NCI-H82 treated with DMSO at 0.1 percent for 48 hours (cell line): ENCODE measurements around the gene IER3IP1.
"Not testable (repeated sequence)": the region's sequence is repeated elsewhere in the genome, so short reads cannot be mapped to it uniquely, and the experiment has no call there.

Source experiments
- DNase-seq: peaks from one replicate; lab custom pipeline; 2025; ENCODE audit not compliant: unreplicated experiment; lab: John Stamatoyannopoulos, UW

IER3IP1 gene

DNA sequence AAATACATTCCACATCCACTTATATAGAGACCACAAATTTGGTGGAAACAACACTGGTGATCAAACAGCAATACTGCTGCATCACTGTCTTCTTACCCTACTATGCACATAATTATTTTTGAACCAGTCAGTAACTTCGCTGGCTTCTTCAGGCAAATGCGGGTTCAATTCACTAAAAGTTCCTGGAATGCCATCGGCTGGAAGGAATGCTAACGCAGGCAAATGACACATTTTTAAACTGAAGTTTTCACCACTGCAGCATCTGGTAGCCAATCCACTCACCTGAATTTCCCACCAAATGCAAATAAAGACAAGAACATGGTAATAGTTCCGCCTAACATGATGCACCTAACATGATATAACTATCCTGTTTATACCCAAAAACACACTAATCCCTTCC, 15.9 kb downstream of the IER3IP1 start:
- no peak for DNase-seq

- DNase-seq, result not testable (repeated sequence)
Observed at GRCh38 chr18:47158404-47158803, 17.8 kb downstream of the IER3IP1 start.

DNA sequence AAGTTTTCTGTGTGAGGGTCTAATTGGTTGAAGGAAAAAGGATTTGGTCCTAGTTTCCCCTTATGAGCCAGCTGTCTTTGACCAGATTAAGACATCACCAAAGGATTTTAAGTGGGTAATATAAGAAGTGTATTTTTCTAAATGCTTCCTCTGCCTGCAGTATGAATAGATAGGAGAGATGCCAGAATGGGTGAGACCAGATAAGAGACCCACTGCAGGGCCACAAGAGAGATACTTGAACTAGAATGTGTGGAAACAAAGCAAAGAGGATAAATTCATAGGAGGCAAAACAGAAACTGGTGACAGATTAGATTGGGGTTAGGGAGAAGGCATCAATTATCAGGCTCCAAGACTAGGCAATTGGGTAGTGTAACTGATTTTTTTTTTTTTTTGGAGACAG, 24.7 kb downstream of the IER3IP1 start:
- DNase-seq, result no peak

DNA sequence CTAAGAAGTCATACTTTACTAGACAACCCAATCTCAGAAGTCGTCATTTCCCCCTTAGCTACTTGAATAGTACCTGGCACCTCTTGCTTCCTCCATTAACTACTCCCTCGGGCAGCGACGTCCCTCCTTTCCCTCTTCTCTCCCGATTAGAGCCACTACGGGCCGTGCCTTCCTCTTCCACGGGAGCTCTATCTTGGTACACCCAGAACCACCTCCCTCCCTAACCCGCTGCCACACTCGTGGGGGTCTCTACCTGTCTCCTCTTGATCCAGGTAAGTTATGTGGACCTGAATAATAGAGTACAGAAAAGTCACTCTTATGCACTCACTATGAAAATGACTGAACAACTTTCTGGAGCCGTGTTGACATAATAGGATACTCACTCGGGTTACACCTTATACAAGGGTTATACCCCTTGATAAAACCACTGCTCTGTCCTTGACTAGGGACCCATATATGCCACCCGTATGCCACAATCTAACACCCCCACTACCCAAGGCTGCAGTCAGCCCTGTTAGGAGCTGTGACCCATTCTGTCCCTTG, 25.3 kb downstream of the IER3IP1 start:
- DNase-seq, result no peak

DNA sequence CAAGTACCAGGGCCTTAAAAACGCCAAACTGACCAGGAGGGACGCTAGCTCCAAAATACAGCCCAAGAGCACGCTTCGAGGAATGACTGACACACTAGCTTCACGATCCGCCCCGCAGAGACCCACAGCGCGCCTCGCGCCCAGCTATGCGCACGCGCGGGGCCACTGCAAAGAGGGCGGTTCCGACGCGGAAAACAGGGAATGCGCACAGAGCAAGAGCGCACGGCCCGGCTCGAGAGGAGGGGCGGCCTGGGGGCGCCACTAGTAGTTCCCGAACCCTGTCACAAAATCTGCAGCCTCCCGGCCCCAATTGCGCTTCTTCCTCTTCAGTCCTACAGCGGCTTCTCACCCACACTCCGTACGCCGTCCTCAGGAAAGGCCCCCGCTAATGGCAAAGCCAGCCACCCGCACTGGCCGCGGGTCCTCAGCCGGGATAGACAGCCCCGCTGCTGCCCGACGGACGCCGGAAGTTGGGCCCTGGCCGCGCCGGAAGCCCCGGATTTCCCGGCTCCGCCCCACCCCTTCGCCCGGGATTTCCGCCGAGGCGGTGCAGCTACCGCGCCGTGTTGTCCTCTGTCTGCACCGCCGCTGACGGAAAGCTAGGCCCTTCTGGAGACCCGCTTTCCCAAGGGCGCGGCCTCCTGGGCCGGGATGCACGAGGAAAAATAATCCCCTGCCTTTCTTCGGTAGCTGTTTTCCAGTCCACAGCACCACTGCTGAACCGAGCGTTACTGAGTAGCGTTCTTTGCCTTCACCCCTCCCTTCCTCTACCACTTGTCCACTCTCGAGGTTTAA, 25.9 kb downstream of the IER3IP1 start, which contains the start of gene HDHD2:
HDHD2 (minus strand) TSS at position 472 of the 795 bp plus-strand sequence. CDS start 14,061 bp downstream, outside the sequence.
- peak; percentile 39 for DNase-seq

DNA sequence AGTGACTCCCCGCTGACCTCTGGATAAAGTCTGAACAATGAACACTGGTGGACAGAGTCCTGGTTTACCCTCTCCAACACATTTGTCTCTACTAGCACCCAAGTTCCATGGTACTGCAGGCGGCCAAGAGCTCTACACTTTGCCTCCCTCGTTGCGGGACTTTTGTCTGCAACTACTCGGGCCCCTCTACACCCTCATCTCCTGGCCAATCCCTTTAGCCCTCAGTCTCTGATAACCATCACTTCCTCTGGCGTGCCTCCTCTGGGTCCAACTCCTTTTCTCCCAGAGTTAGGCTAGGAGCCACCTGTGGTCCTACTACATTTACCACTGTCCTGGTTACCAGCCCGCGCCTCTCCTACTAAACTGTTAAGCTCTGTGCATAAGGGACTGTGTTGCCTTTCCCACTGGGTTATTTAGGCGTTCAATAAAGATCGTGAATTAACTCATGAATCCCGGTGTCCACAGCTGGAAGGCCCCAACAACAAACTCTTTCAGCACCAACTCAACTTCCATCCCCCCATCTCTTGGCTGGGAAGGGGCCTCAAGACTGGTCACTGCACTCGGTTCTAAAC, 26.6 kb downstream of the IER3IP1 start:
- no peak for DNase-seq

- no peak for DNase-seq
Observed at GRCh38 chr18:47146206-47146605, 30.0 kb downstream of the IER3IP1 start.

- no peak for DNase-seq
Observed at GRCh38 chr18:47143899-47144485, 32.2 kb downstream of the IER3IP1 start.

DNA sequence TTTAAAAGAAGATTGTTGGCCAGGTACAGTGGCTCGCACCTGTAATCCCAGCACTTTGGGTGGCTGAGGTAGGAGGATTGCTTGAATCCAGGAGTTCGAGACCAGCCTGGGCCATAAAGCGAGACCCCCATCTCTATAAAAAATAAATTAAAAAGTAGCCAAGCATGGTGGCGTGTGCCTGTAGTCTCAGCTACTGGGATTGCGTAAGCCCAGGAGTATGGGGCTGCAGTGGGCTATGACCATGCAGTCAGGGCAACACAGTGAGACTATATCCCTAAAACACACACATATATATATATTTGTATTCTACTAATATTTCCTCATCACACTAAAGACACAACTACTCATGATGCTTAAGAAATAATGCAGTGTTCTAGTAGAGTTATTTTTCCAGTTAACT, 33.0 kb downstream of the IER3IP1 start:
- DNase-seq, result no peak

DNA sequence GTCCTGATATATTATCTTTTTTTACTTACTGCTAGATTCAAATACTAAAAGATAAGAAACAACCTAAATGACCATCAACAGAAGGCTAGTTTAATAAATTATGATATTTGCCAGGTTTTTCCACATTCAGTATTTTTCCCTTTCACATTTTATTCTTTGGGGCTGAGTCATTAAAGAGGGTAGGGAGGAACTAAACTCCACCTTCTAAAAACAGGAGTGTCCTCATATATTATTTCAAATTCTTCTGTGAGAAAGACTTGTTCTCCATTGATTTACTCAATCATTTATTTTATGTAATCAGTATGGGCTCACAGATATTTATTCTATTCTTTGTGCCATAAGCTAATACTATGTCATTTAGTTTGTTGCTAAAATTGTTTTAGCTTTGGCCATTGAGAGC, 34.9 kb downstream of the IER3IP1 start:
- DNase-seq, result no peak

GRCh38 chr18:47121146-47121545, 55.0 kb downstream of the IER3IP1 start:
- DNase-seq, result no peak

DNA sequence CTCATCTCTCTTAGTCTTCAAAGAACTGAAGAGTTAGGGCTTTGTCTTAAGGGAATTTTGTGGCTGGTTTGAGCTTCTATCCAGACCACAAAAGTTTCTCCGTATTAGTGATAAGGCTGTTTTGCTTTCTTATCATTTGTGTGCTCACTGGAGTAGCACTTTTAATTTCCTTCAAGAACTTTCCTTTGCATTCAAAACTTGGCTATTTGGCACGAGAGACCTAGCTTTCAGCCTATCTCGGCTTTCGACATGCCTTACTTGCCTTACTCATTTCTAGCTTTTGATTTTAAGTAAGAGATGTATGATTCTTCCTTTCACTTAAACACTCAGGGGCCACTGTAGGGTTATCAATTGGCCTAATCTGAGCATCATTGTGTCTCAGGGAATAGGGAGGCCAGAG, 55.7 kb downstream of the IER3IP1 start:
- no peak for DNase-seq

DNA sequence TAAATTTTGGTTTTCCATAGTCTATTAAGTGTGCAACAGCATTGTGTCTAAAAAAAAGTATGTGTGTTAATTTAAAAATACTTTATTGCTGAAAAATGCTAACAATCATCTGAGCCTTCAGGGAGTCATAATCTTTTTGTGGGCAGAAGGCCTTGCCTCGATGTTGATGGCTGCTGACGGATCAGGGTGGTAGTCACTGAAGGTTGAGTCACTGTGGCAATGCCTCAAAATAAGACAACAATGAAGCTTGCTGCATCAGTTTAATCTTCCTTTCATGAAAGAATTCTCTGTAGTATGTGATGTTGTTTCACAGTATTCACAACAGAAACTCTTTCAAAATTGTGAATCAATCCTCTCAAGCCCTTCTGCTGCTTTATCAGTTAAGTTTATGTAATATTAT, 57.2 kb downstream of the IER3IP1 start:
- no peak for DNase-seq

DNA sequence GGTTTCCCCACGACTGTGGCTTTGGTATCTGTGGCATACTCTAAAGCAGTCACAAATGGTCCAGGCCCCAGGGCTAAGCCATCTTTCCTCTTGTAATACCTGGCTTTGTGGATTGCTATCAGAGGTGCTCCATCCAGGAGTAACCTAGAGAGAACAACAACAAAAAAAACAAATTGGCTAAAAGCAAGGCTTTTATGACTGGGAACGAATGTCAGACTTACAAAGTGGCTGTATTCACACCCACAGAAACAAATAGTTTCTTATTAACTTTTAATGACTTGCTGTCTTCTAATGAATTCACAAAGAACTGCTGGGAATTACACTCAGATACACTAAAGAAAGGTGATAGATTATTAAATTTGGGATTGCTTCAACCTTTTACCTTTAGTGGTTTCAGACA, 61.0 kb downstream of the IER3IP1 start:
- DNase-seq, result no peak

DNA sequence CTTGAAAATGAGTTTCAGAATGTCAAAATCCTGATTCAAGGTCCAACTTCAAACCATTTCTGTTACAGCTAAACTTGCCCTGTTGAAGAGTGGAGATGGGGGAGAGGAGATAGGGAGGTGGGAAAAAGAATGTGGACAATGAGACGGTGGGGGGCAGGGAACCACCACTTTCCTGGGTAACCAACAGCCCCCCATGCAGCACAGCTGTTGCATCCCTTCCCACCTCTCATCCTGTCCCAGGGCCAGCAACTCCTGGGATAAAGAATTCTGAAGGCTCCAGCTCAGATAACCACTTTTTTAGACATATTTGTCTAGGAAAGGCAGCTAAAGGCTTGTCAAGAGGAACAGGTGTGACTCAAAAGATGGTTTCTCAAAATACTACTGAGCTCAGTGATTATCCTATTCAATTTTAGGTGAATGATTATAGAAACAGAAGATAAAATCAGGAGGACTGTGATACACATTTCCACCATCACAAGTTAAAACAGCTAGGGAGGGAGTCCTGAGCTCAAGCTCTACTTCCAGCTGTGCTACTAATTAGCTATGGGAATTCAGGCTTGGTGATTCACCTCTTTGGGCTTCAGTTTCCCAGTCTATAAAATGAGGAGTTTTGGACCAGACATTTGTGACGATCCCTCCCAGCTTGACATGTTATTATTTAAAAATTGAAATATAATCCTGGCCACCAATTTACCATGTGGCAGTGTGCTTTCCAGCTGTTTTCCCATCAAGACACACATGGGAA, 62.2 kb downstream of the IER3IP1 start:
- no peak for DNase-seq

DNA sequence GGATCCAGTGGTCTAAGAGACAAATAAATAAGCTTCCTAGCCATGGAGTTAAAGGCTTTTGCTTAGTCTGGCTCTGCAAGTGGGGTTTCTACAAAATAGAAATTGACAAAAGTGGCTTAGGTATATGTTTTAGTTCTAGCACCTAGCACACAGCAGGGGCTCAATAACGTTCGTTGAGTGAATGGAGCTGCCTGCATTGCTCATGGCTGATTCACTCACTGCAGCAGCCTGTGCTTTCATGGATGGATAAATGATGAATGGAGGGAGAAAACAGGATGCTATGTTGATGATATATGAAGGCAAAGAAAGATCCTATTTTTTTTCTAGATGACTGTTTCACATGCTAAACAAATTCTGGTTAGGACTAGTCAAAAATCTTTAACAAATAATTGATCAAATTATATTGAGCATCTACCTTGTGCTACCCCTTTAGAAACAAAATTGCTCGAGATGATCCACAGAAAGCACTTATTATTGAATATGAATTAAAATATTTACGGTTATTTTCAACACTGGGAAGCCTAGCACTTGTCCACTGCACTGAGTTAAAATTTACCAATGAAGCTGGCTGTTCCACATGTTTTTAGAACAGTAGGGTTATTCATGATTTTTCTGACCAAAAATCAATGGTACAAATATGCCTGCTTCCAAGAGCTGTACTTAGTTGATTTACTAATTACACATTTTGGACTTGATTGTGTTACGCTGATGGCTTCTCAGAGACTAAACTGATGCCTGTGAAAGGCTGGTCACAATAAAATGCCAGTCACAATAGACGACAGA, 65.5 kb downstream of the IER3IP1 start:
- no peak for DNase-seq

DNA sequence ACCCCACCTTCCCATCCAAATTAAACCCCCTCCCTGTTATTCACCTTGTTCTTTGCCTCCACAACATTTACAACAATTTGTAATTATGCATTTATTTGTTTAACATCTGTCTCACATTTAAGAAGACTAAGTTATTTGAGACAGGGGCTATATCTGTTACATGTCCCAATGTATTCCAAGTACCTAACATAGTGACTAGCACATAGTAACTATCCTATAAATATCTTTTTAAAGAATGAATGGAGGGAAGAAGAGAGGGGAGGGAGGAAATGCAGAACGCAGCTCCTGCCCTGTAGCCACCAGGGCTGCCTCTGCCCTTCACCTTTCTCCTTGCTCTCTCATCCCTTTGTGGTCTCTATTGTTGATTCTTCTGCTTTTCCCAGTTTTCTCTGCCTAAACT, 66.4 kb downstream of the IER3IP1 start:
- DNase-seq, result no peak

DNA sequence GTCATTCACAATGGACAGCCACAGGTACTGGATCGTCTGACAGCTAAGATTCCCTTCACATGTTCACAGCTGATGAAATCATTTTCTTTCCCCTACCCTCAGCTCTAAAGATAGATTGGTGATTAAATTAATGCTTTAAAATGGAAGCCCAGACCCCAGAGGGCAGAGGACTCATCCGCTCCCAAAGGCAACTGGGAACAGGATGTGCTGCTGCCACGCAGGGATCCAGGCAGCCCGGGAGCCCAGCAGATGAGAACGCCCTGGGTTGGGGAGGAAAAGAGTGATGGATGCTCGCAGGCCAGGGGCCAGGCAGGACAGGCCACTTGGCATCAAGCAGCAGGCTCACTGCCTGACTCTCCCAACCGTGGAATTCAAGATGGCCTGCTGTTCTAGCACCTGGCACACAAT, 67.2 kb downstream of the IER3IP1 start:
- no peak for DNase-seq

- no peak for DNase-seq
Observed at GRCh38 chr18:47108373-47108772, 67.8 kb downstream of the IER3IP1 start.
